Measurements from ENCODE around the gene FOXS1.

DNA sequence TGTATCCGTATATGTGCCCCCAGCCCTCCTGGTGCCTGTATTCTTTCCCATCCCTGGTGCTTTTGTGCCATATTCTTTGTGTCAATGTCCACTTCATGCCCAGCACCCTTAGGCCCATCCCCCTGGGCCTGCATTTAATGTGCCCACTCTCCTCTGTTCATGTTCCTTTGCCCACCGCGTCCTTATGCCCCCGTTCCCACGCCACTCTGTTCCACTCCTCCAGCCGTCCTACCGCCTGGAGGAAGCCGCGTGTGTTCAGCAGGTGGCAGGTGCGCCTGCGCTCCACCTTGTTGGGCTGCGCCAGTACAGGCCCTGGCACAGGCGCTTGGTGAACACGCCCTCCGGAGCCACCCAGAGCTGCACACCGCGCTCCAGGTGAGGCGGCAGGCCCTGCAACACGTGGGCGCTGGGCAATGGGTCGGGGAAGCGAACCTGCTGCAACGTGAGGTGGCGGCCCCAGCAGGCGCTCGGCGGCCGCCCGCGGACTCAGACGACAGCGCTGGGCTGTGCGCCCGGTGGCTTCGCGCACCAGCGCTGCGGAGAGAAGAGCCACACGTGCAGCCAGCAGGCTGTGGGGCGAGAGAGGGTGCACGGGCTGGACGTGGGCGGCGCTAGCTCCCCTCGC, 4.0 kb upstream of the FOXS1 start:
- TF ChIP-seq, protein P1, sequence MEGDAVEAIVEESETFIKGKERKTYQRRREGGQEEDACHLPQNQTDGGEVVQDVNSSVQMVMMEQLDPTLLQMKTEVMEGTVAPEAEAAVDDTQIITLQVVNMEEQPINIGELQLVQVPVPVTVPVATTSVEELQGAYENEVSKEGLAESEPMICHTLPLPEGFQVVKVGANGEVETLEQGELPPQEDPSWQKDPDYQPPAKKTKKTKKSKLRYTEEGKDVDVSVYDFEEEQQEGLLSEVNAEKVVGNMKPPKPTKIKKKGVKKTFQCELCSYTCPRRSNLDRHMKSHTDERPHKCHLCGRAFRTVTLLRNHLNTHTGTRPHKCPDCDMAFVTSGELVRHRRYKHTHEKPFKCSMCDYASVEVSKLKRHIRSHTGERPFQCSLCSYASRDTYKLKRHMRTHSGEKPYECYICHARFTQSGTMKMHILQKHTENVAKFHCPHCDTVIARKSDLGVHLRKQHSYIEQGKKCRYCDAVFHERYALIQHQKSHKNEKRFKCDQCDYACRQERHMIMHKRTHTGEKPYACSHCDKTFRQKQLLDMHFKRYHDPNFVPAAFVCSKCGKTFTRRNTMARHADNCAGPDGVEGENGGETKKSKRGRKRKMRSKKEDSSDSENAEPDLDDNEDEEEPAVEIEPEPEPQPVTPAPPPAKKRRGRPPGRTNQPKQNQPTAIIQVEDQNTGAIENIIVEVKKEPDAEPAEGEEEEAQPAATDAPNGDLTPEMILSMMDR (IDR thresholded peaks at IDR 0.05), result no peak
- TF ChIP-seq EZH2 (IDR thresholded peaks at IDR 0.05) (peak; percentile 49), EZH2phosphoT487 (IDR thresholded peaks at IDR 0.05) (no peak)

Measured in neural progenitor cell (in vitro differentiated cells).